ENCODE results near the gene PPA1. TPM values are rescaled to one million over a fixed set of nuclear protein-coding genes. Genes with fewer than 3 reads are reported as not detected.

Gene PPA1
- total and polyA plus RNA-seq, 2 donors (not counting 1 experiment from before 2014, with no cell fraction given), result 28.6 to 40.6 TPM

Small RNA genes within 50 kb of the gene (small RNA-seq; reads per million reads assigned to genes)
- gene RPS25P9 (ENCODE audit: insufficient read length, low read depth, low replicate concordance), result not detected

Other genes starting within 250 kb of the PPA1 start
- gene MACROH2A2, start 180.6 kb downstream of the PPA1 start, total RNA-seq, result not detected in 2 replicates
- 0.07 TPM in 1 of 2 replicates, not detected in the other for gene MACROH2A2, start 180.6 kb downstream of the PPA1 start, polyA plus RNA-seq
- 8.1 and 9.3 TPM in 2 replicates for gene AIFM2, start 100.6 kb downstream of the PPA1 start, total RNA-seq
- 5.6 and 6.2 TPM in 2 replicates for gene AIFM2, start 100.6 kb downstream of the PPA1 start, polyA plus RNA-seq
- 34.1 and 34.7 TPM in 2 replicates for gene TYSND1, start 86.7 kb downstream of the PPA1 start, total RNA-seq
- gene TYSND1, start 86.7 kb downstream of the PPA1 start, polyA plus RNA-seq, result 25.8 and 28.0 TPM in 2 replicates
- 62.1 and 68.8 TPM in 2 replicates for gene SAR1A, start 62.9 kb downstream of the PPA1 start, total RNA-seq
- gene SAR1A, start 62.9 kb downstream of the PPA1 start, polyA plus RNA-seq, result 12.7 and 44.4 TPM in 2 replicates
- not detected in 2 replicates for gene NPFFR1, start 50.6 kb upstream of the PPA1 start, total RNA-seq
- not detected in 2 replicates for gene NPFFR1, start 50.6 kb upstream of the PPA1 start, polyA plus RNA-seq
- 0.27 and 0.96 TPM in 2 replicates for gene LRRC20, start 149.2 kb upstream of the PPA1 start, total RNA-seq
- gene LRRC20, start 149.2 kb upstream of the PPA1 start, polyA plus RNA-seq, result 1.2 and 2.6 TPM in 2 replicates
- gene EIF4EBP2, start 170.7 kb upstream of the PPA1 start, total RNA-seq, result 37.8 and 38.2 TPM in 2 replicates
- 8.7 and 10.2 TPM in 2 replicates for gene EIF4EBP2, start 170.7 kb upstream of the PPA1 start, polyA plus RNA-seq
- gene NODAL, start 208.3 kb upstream of the PPA1 start, total RNA-seq, result not detected in 2 replicates
- gene NODAL, start 208.3 kb upstream of the PPA1 start, polyA plus RNA-seq, result 0.06 and 0.07 TPM in 2 replicates
- gene PALD1, start 245.3 kb upstream of the PPA1 start, total RNA-seq, result 2.2 and 2.4 TPM in 2 replicates
- gene PALD1, start 245.3 kb upstream of the PPA1 start, polyA plus RNA-seq, result 2.8 and 3.2 TPM in 2 replicates

All from B cell (primary cell).